GM21381 (cell line): ENCODE data around the gene RPS21.
A peak's percentile ranks its signal among the peaks of the same experiment; 100 is the strongest.
"Not testable (repeated sequence)": the region's sequence is repeated elsewhere in the genome, so short reads cannot be mapped to it uniquely, and the experiment has no call there.

Source experiments
- ATAC-seq: cut with Tn5 transposase; IDR thresholded peaks from one replicate; pipeline ENCODE4 v1.9.1; 2021; ENCODE audit warnings: mild to moderate bottlenecking, moderate library complexity; ENCODE audit not compliant: unreplicated experiment

Gene RPS21

DNA sequence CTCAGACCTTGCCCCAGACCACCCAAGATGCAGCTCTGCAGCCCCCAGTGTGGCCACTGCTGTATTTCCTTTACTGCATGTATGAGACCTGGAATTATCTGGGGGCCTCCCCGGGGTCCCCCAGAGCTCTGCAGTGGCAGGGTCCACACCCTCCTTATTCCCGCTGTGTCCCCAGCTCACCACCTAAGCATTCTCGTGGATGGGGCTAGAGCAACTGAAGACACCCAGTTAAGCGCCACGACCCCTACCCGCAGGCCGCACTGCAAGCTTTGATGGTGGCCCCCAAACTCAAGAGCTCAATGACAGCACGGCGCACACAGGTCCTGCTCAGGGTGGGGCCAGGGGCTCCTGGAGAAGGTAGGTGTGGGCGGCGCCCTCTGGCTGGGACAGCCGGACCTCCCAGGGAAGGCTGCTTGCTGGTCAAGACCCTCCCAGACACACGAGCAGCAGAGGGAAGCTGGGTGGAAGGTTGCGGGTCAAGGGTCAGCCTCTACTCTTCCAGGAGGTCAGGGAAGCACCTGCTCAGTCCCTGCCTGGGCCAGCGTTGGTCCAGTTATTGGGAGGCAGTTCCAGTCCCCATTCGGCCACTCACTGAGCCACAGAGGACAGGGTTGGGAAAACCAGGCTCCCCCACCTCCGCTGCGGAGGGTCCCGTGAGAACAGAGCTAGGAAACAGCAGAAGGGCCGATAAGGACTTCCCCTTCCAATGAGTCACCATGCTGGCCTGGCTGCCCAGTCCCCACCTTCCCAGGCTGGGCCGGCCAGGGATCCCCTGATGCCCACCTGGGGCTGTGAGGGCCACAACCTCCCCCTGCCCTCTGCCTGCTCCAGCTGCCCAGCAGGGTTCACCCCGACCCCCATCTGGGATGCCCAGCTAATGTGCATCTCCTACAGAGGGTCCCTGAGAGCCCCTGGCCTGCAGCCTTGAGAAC is 22.7 kb upstream of the RPS21 start:
- ATAC-seq: no peak

DNA sequence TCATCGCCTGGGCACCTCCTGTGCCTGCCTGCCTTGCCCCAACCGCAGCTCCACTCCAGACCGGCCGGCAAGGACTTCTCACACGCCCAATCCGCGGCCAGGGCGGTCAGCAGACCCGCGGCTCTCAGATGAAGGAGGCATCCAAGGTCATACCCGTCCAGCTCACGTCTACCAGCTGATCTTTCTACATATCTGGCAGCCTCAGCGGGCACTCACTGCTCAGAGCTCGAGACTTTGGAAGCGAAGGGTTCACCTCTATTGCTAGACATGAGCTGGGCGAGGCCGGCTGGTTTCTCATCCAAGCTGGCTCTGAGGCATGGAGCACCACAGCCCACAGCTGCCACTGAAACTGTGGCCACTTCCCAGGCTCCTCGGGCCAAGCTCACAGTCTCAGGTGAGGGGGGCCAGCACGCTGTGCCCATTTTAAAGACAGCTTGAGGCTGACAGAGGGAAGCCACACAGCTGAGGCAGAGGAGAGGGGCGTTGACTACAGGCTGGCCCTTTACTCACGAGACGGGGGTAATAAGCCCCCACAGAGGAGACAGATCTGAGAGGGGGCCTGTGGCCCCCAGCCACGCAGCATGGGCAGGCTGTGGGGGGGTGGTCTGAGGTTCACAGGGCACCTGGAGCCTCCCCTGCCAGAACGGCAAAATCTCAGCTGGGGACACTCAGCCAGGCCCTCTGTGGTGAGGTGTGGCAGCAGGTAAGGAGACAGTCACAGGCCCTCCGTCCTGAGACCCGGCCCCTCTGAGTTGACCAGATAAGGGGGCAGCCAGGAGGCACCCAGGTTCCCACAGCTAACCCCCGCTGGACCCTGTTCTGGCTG is 21.8 kb upstream of the RPS21 start:
- ATAC-seq: no peak

DNA sequence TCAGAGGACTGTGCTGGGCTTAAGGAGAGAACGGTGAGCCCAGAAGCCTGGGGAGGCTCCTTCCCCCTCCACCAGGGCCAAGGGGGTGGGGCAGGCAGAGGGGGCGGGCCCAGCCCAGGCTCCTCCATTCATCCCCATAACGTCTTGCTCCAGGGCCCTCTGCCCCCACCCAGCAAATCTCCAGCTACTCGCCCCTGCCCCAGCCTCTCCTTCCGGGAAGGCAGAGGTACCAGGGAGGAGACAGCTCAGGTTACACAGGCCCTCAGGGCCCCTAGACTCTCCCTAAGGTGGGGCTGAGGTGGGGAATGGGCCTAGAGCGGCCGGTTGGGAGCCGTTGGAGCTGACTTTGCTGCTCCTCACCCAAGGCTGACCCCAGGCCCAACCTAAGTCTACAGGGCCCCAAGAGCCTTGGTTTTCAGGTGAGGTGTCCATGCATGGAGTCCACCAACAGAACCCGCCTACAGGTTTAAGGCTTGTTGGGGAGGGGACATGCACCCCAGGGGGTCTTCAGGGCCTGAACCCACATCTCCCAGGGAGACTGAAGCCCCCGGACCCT is 21.0 kb upstream of the RPS21 start:
- no peak for ATAC-seq

DNA sequence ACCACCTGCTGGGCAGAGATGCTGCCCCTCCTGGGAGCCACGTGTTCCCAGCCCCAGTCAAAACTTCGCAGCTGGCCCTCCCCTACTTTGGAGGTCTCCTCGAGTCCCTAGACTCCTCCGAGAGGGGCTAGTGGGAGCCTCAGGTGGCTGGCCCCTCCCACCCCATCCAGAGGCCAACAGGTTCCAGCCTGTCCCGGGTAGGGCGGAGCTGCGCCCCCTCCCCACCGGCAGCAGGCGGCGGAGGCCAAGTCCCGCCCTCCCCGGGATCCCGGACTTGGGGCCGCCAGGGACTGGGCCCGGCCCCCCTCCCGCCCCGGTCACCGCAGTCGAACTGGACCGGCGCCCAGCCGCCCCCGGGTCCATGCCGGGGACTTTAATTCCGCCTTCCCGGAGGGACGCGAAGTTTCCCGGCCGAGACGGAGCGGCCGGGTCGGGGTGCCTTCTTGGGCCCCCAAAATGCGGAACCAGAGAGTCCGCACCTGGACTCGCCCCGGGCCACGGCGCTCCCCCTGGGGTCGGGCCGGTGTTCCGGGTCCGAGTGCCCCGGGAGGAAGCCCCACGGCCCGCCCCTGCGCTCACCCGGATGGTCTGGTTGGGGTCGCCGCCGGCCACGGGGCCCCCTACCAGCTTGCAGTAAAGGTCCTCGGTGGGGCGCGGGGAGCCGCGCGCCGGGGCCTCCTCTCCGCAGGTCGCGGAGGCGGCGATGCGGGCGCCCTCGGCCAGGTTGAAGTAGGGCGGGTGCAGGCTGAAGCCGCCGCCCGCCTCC is 20.4 kb upstream of the RPS21 start:
- ATAC-seq: peak; percentile 19

DNA sequence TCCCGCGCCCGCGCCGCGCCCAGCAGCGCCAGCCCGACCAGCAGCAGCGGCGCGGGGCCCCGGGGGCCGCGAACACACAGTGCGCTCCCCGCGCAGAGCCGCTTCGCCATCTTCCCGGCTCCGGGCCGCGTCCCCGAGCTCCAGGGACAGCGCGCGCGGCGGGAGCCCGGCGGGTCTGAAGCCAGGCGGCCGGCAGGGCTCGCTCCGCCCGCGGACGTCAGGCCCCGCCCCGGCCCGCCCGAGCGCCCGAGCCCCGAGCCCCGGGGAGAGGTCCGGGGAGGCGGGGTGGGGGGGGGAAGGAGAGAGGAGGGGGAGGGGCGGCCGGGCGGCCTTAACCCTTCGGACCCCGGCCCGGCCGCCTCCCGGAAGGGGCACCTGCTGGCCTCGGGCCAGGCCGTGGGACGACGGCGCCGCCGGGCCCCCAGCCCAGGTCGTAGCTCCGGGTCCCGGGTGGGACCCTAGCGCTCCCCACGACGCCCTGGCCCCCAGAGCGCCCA is 19.7 kb upstream of the RPS21 start, which contains the start of gene LAMA5:
TSS of gene LAMA5 (minus strand) at position 177 of the 497 bp plus-strand sequence. CDS start at position 110, 67 bp downstream.
- ATAC-seq: peak; percentile 41

DNA sequence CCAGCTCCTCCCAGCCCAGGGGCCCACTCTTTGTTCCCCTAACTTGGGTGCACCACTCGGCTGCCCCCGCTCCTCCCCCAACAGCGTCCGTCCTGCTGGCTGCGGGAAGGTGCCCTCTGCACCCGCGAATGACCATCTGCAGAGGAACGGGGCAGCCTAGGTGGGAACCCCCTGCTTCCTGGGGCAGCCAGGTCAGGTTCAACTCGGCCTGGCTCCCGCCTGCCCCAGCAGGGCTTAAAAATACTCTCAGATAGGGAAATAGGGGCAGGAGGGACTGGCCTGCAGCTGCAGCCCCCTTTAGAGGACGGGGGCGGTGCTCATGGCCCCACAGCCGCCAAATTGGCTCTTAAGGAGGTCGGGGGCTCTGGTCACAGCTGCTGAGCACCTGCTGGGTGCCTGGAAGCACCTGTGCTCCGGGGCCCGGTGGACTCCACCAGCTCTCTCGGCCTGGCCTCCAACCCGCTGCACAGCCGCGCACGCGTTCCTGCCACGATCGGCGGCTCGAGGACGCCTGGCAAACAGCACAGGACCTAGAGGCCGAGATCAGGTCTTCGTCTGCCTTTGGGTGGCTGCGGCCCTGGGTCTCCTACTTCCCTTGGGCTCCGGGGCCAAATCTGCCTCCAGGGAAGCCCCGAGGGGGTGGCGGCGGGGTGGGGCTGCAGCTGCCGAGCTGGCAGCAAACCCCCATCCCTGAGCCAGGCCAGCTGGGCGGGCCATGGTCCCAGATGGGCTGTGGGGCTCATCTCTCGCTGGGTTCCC is 19.1 kb upstream of the RPS21 start:
- ATAC-seq: no peak

DNA sequence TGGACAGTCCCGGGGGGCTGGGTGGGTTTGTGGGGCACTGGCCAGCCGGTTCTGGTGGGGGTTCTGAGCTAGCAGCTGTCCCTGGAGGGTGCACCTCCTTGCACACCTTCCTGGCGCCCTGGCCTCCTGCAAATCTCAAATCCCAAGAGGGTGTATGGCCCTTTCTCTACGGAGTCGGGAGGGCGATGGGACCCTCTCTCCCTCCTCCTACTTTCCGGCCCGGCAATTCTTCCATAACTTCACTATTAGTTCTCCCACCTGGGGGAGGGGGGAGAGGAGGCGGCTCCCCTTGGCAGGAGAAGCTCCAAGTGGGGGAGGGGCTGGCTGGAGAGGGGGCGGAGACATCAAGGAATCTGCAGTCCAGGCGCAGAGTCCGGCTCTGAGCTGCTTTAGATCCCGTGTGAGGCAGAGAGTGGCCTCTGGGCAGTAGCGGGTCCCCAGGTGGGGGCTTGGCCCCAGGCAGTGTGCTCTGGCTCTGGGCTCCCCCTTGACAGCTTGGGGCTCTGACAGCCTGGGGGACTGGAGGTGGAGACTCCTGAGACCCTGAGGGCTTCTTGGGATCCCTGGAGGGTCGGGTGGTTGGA is 18.4 kb upstream of the RPS21 start:
- no peak for ATAC-seq

DNA sequence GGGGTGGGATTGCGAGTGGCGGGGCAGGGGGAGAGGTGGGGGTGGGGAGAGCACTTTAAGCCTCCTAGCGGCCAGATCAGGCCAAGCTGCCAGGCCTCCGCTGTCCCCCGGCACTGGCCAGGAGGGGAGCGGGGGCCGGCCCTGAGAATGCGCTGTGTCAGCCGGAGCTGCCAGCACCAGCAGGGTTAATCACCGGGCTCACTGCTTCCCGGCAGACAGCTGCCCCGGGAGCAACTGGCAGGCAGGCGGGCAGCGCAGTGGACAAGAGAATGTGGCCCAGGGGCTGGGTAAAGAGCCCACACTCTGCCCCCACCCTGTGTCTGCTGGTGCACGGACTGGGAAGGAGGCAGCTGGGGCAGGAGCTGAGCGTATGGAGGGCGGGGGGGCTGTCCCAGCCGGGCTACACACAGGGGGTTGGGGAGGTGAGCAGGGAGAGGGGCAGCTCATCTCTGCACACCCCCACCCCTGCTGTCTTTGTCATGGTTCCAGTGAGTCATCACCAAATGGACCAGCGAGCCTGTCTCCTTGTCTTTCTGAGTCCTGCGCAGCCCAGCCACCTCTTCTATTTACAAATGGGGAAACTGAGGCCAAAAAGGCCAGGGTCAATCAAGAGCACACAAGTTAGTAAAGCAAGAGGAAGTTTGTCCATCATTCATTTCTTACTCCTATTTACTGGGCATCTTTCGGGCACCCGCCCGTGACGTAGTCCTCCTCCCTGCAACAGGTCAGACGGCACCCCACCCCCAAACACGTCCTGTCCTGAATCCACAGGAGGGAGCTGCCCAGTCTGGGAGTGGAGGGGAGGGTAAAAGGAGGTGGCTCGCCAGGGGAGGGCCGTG is 17.7 kb upstream of the RPS21 start:
- ATAC-seq: no peak

DNA sequence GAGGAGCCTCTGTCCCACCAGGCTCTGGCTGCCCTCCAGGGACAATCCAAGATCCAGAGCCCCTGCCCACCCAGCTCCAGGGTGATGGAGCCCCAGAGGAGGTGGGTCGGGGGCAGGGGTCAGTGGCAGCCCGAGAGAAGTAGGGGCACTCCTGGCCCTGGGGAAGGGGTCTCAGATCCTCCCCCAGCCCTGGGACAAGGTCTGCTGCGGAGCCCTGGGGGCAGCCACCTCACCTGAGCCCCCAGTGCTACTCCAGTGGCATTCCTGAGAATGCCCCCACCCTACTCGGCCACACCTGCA is 17.1 kb upstream of the RPS21 start:
- ATAC-seq: no peak

DNA sequence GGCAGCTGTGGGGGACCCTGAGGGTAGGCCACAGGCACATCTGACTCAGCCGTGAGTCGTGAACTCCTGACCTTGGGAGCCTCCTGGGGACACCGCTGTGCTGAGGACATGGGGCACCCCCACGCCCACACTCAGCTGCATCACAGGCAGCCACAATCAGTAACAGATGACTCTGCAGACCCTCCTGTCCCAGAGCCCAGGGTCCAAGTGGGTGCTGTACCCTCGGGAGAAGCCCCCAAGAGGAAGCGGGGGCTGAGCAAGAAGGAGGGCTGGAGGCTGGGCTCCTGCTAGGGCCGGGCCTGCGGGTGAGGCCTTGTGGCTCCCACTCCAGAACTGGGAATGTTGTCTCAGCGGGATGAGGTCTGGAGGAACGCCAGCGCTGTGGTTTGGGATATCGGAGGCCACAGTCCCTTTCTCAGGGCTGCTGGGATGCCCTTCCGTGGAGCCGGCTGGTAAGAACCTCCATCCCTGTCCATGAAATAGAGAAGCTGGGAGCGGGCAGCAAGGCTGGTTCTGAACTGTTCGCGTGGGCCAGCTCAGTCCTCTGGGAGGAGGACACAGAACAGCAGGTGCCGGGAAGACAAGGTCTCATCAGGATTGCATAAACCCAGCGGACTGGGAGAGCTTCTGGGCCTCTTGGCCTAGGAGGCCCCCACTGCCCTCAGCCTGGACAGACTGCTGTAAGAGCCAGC is 16.6 kb upstream of the RPS21 start:
- ATAC-seq: no peak

DNA sequence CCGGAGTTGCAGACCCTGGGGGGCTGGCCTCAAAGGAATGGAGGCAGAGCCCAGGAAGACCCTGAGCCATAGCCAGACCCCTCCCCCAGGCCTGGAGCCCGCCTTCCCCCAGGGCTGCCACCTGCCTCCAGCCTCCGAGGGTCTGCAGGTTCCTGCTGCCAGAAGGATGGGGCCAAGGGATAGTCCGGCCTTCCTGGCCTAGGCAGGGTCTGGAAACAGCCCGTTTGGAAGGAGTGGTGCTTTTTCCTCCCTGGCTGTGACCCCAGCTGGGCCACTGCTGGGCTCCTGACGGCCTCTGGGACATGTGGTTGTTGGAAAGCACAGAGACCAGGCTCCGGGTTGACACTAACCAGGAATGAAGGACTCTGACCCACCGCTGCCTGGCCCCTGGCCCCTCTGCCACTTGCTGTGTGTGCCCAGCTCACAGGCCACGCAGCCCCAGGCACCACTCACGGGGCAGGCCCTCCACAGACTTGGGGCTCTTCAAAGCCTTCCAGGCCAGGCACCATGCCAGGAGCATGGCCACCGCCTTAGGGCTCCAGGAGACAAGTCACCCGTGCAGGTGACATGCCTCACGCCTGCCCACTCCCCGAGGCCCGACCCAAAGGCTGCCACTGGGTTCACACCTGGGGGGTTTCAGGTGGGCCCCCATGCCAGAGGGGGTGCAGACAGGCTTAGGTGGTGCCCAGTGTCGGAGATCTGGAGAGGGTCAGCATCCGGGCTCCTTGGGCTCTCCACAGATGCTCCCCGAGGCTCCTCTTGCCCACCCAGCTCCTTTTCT is 15.9 kb upstream of the RPS21 start:
- ATAC-seq: no peak

DNA sequence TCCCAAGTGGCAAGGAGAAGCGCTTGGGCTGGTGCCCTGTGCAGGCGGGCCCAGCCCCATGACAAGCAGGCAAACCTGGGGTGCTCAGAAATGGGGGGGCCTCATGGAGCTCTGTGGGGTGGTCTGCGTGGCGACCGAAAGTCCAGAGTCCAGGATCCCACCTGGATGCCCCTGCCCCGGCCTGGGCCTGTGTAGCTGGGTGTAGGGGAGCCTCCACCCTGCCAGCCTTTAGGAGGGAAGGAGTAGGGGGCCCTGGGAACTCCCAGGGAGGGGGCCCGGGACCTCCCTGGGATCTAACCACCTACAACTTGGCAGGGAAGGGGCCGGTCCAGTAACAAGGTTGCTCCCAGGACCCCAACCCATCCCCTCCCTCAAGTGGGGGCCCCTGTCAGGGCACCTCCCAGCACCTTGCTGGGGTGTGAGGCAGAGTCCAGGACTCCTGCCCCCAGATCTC is 15.3 kb upstream of the RPS21 start:
- no peak for ATAC-seq

DNA sequence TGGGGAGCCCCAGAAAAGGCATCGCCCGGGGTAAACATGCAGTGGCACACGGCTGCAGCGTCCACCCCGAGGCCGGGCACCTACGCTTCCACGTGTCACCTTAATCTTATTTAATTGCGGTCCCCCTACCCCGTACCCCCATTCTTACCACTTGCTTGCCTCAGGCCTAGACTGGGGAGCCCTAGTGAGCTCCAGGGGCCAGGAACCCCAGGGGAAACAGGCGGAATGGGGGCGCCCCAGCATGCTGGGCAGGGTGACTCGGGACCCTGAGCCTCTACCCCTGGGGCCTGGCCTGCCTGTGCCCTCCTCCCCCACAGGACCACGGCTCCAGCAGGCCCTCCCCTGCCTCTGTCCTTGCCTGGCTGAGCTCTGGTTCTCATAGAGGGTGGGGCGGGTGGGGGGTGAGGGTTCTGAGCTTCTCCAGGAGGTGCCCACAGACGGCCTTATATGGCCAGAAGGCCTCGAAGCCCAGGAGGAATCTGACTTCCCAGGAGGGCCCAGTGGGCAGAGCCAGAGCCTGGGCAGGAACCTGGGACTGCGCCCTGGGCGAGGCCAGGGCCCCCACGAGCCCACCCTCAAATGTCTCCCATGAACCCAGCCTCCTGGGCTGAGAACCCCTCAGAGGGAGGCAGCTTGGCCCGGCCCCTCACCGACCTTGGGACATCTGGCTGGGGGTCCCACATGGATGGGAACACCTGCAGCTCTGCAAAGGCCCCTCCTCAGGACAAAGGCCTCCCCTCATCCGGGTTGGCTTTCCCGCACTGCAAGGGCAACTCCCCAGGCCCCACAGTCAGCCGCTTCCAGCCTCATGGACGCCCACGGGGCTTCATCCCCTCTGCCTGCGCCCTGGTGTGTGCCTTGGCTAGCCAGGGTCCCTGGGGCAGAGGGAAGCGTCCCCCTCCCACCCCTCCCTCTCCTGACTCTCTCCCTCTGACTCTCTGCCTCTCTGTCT is 14.6 kb upstream of the RPS21 start:
- no peak for ATAC-seq

DNA sequence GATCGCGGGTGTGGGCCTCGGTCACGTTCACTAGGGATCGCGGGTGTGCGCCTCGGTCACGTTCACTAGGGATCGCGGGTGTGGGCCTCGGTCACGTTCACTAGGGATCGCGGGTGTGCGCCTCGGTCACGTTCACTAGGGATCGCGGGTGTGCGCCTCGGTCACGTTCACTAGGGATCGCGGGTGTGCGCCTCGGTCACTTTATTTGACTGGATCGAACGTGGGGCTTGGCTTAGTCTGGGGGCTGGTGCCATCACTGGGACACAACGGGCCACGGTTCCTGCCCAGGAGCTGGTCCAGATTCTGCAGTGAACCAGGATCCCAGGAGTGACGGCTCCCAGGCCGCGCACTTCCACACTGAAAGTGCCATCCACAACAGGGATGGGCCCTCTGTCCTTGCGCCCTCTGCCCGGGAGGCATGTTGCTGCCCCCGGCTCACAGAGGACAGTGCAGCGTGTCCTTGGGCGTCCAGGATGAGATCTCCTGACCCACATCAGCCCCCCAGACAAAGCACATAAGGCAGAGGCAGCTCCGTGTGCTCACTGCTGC is 13.2 kb upstream of the RPS21 start:
- ATAC-seq: not testable (repeated sequence)

DNA sequence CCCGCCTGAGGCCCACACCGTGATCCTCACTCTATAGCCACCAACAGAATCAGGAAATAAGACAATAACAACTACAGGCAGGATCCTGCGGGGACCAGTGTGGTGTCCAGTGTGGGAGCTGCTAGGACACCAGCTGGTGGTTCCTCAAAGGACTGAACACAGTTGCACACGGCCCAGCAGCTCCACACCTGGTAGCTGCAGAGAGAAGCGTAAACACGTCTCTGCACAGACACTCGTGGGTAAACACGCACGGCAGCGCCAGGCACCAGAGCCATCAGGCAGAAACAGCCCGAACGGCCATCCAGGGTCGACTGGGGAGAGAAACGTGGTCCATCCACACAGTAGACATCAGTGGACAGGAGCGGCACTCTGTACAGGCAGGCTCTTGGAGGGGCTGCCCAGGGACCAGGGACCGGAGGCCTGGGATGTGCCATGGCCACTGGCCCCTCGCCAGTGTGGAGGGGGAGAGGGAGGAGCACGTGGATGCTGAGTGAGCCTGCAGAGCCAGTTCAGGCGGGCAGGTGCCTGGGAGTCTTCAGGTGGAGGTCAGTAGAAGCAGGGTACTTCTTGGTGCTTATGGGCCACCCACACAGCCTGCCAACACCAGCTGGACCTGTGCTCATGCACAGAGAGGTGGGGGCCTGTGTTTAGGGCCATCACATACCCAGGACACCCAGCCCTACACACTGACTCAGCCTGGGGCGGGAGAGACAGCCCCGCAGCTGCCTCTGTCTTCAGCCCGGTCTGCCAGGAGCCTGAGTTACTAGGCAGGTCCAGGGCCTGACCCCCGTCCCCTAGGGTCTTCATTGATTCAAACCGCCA is 12.4 kb upstream of the RPS21 start:
- ATAC-seq: no peak
